Activated T-cell treated with anti-CD3 and anti-CD28 coated beads, Interleukin-2, amount 50 U/mL, for 48 hours (primary cell): ENCODE data around the gene GPR87.

ENCODE experiments used
- DNase-seq, 2 experiments: peaks; one replicate each; pipeline ENCODE4 v3.0.0-alpha.2; 2020

The GPR87 gene

GRCh38 chr3:151281671-151282324, 34.8 kb downstream of the GPR87 start:
- no peak for DNase-seq

- DNase-seq: no peak
Observed at GRCh38 chr3:151278230-151278629, 38.4 kb downstream of the GPR87 start, which contains the start of gene P2RY14. Gene P2RY14, minus strand, starts transcription at chr3:151278542. Its CDS starts 64,226 bp downstream, at chr3:151214316.

- no peak for DNase-seq
Observed at GRCh38 chr3:151276687-151277042, 40.0 kb downstream of the GPR87 start.

GRCh38 chr3:151276038-151276686, 40.5 kb downstream of the GPR87 start:
- no peak for DNase-seq

- DNase-seq: no peak
Observed at GRCh38 chr3:151275091-151275490, 41.5 kb downstream of the GPR87 start.

- DNase-seq: no peak
Observed at GRCh38 chr3:151269631-151270030, 47.0 kb downstream of the GPR87 start.

- DNase-seq: peak; percentile 51 to 56
Observed at GRCh38 chr3:151268267-151269235, 48.1 kb downstream of the GPR87 start.

GRCh38 chr3:151267066-151267465, 49.6 kb downstream of the GPR87 start:
- no peak for DNase-seq

- DNase-seq: no peak
Observed at GRCh38 chr3:151265866-151266265, 50.8 kb downstream of the GPR87 start.

GRCh38 chr3:151265166-151265565, 51.5 kb downstream of the GPR87 start:
- DNase-seq: no peak

- DNase-seq: no peak
Observed at GRCh38 chr3:151264605-151265004, 52.0 kb downstream of the GPR87 start.

GRCh38 chr3:151262871-151263525, 53.6 kb downstream of the GPR87 start:
- DNase-seq: no peak

GRCh38 chr3:151259664-151260063, 57.0 kb downstream of the GPR87 start:
- DNase-seq: no peak

GRCh38 chr3:151256749-151257148, 59.9 kb downstream of the GPR87 start:
- DNase-seq: no peak

- DNase-seq: no peak
Observed at GRCh38 chr3:151248772-151249337, 67.8 kb downstream of the GPR87 start.
